Gastroesophageal sphincter (tissue), 4 donors: ENCODE results near the gene XXYLT1. TPM values are rescaled to one million over a fixed set of nuclear protein-coding genes. Genes with fewer than 3 reads are reported as not detected.

Experiments
- ATAC-seq: fragments of 150-250 bp; one replicate; pipeline ENCODE4 v1.9.1; 2016; ENCODE audit warnings: mild to moderate bottlenecking, moderate library complexity
- H3K27ac ChIP-seq, 4 donors: fragments of 200-600 bp; sonication (generic) in 3 of 4; 1 replicate in 3 of 4; 2 replicates in 1 of 4; pipeline ENCODE4 v1.5.1; 2016 to 2019
- H3K27me3 ChIP-seq: fragments of 200-600 bp; sonication (generic); one replicate; pipeline ENCODE4 v1.5.1; 2019
- H3K36me3 ChIP-seq, 2 donors: fragments of 200-600 bp; sonication (generic); one replicate each; pipeline ENCODE4 v1.5.1; 2019; ENCODE audit warnings: control low read depth in 1 of 2
- H3K4me1 ChIP-seq, 3 donors: fragments of 200-600 bp; sonication (generic); 1 replicate in 2 of 3; 2 replicates in 1 of 3; pipeline ENCODE4 v1.5.1; 2016 to 2019; ENCODE audit warnings: control low read depth in 2 of 3
- H3K4me3 ChIP-seq, 2 donors: fragments of 200-600 bp; sonication (generic); one replicate each; pipeline ENCODE4 v1.5.1; 2019; ENCODE audit warnings: mild to moderate bottlenecking in 1 of 2, moderate library complexity in 1 of 2
- H3K9me3 ChIP-seq, 3 donors: fragments of 200-600 bp; sonication (generic); one replicate each; pipeline ENCODE4 v1.5.1; 2017 to 2019; ENCODE audit warnings: control low read depth in 2 of 3
- CTCF ChIP-seq, 4 experiments: fragments of 200-600 bp in 2 of 4; fragments of 450-650 bp in 2 of 4; sonication (generic) in 1 of 4; IDR thresholded peaks; one replicate each; pipeline ENCODE4 v1.5.1; 2017 to 2019; ENCODE audit warnings: antibody characterized with exemption in 4 of 4, mild to moderate bottlenecking in 2 of 4, moderate library complexity in 2 of 4
- EP300 ChIP-seq: sonication (generic); formaldehyde crosslinking; IDR thresholded peaks from one replicate; pipeline ENCODE4 v1.6.1; 2017; ENCODE audit warnings: antibody characterized with exemption, mild to moderate bottlenecking
- POLR2A ChIP-seq, 2 donors: fragments of 450-650 bp; IDR thresholded peaks; one replicate each; pipeline ENCODE4 v1.6.1; 2017; ENCODE audit warnings: antibody characterized with exemption in 2 of 2, mild to moderate bottlenecking in 2 of 2, moderate library complexity in 1 of 2
- POLR2AphosphoS5 ChIP-seq: sonication (generic); formaldehyde crosslinking; IDR thresholded peaks from one replicate; pipeline ENCODE4 v1.6.1; 2017; ENCODE audit warnings: antibody characterized with exemption
- WGBS, 2 donors: methylation state at CpG; one replicate each; pipeline ENCODE4 v1.1.5; 2018; ENCODE audit warnings: low coverage in 1 of 2; 5-methylcytosine and 5-hydroxymethylcytosine counted together
- total RNA-seq, 4 donors: library from RNA; depleted of rRNA; stranded (reverse); fragments of >200 nt; gene quantifications; one replicate each; pipeline ENCODE4 v1.1.0, GENCODE V29; 2016

XXYLT1 gene
- total RNA-seq, 4 donors from 2014 or later: 10.1 to 14.0 (median 12.5) TPM

GRCh38 chr3:195112361-195112791 lies 158.6 kb downstream of the XXYLT1 start:
- no peak for TF ChIP-seq POLR2AphosphoS5
- no peak for TF ChIP-seq EP300
- TF ChIP-seq CTCF (IDR thresholded peaks at IDR 0.05): no peak
- no peak for TF ChIP-seq POLR2A (IDR thresholded peaks at IDR 0.05)
- H3K36me3 ChIP-seq: no peaks in the 10 kb centered on the region
- 79 to 80% methylated on average over 1 to 2 of the region's 22 CpGs for WGBS, 2 donors

GRCh38 chr3:195111766-195112165 lies 159.2 kb downstream of the XXYLT1 start:
- no peak for TF ChIP-seq CTCF (IDR thresholded peaks at IDR 0.05)
- TF ChIP-seq POLR2AphosphoS5: no peak
- no peak for TF ChIP-seq POLR2A (IDR thresholded peaks at IDR 0.05)
- no peak for TF ChIP-seq EP300
- Histone ChIP-seq H3K4me3 (no peak overlapping the region), H3K27ac (peak overlapping the region in 2 of 4 donors; percentile 49 to 62), H3K36me3 (no peaks in the 10 kb centered on the region), H3K4me1 (peaks cover 0 to 11% (median 0%) of the 10 kb centered on the region in 3 donors), H3K9me3 (no peaks in the 10 kb centered on the region), H3K27me3 (no peaks in the 10 kb centered on the region)
- WGBS, 2 donors: 93 to 95% methylated on average over 7 to 9 of the region's 9 CpGs
- no peak for ATAC-seq

More at GRCh38 chr3:195112361-195112791, 158.6 kb downstream of the XXYLT1 start:
- no peak for ATAC-seq
- Histone ChIP-seq H3K27me3 (no peaks in the 10 kb centered on the region), H3K27ac (no peak overlapping the region), H3K4me3 (no peak overlapping the region), H3K4me1 (peaks cover 0 to 9% (median 0%) of the 10 kb centered on the region in 3 donors), H3K9me3 (no peaks in the 10 kb centered on the region)

GRCh38 chr3:195111319-195111705 lies 159.6 kb downstream of the XXYLT1 start:
- Histone ChIP-seq H3K4me3 (no peak overlapping the region), H3K27ac (peak overlapping the region in 3 of 4 donors; percentile 17 to 62 (median 49)), H3K36me3 (no peaks in the 10 kb centered on the region), H3K27me3 (no peaks in the 10 kb centered on the region), H3K4me1 (peaks cover 0 to 16% (median 4%) of the 10 kb centered on the region in 3 donors), H3K9me3 (no peaks in the 10 kb centered on the region)
- TF ChIP-seq EP300 (no peak), POLR2A (IDR thresholded peaks at IDR 0.05) (no peak), POLR2AphosphoS5 (no peak), CTCF (IDR thresholded peaks at IDR 0.05) (no peak)
- ATAC-seq: no peak
- 64 to 72% methylated on average over 5 to 9 of the region's 9 CpGs for WGBS, 2 donors

GRCh38 chr3:195110647-195111318 lies 160.2 kb downstream of the XXYLT1 start:
- Histone ChIP-seq H3K36me3 (no peaks in the 10 kb centered on the region), H3K9me3 (no peaks in the 10 kb centered on the region), H3K27ac (peak overlapping the region in 3 of 4 donors; percentile 17 to 62 (median 49)), H3K27me3 (no peaks in the 10 kb centered on the region), H3K4me3 (no peak overlapping the region), H3K4me1 (peaks cover 0 to 19% (median 4%) of the 10 kb centered on the region in 3 donors)
- TF ChIP-seq CTCF (IDR thresholded peaks at IDR 0.05) (no peak), POLR2AphosphoS5 (no peak), EP300 (no peak), POLR2A (IDR thresholded peaks at IDR 0.05) (no peak)
- 24 to 68% methylated on average over 5 to 12 of the region's 14 CpGs for WGBS, 2 donors
- ATAC-seq: peak; percentile 74
